Progenitor cell of endocrine pancreas (in vitro differentiated cells): ENCODE results near the gene MYBPC1. TPM values are rescaled to one million over a fixed set of nuclear protein-coding genes. Genes with fewer than 3 reads are reported as not detected.
"Not testable (repeated sequence)": the region's sequence is repeated elsewhere in the genome, so short reads cannot be mapped to it uniquely, and the experiment has no call there.

Experiments
- DNase-seq: peaks from one replicate; pipeline ENCODE4 v3.0.0; 2021; ENCODE audit warnings: low spot score; ENCODE audit not compliant: unreplicated experiment
- H3K27ac Mint-ChIP-seq: 2 replicates; pipeline ENCODE4 v1.8.0; 2021; ENCODE audit warnings: mild to moderate bottlenecking, moderate library complexity, mixed read lengths
- H3K27me3 Mint-ChIP-seq: 2 replicates; pipeline ENCODE4 v1.8.0; 2021; ENCODE audit warnings: mixed read lengths
- H3K36me3 Mint-ChIP-seq: 2 replicates; pipeline ENCODE4 v1.8.0; 2022; ENCODE audit warnings: mixed read lengths; ENCODE audit not compliant: insufficient read depth
- H3K4me1 Mint-ChIP-seq: 2 replicates; pipeline ENCODE4 v1.8.0; 2021; ENCODE audit warnings: low read depth, mixed read lengths
- H3K4me3 Mint-ChIP-seq: 2 replicates; pipeline ENCODE4 v1.8.0; 2021; ENCODE audit warnings: low read depth, mild to moderate bottlenecking, moderate library complexity, mixed read lengths
- H3K9me3 Mint-ChIP-seq: 2 replicates; pipeline ENCODE4 v1.8.0; 2021; ENCODE audit warnings: low read depth, mixed read lengths
- long read RNA-seq: library from polyadenylated mRNA; unstranded; transcript quantifications from one replicate; pipeline ENCODE4 v2.0.0, GENCODE V29; 2020
- total RNA-seq: library from RNA; stranded (reverse); gene quantifications from 2 replicates; pipeline ENCODE4 v1.2.1, GENCODE V29; 2021
- TF ChIP-seq, protein P1 (sequence below): fragments of 200-600 bp; sonication (generic); IDR thresholded peaks from one replicate; pipeline ENCODE4 v1.5.0; 2021; ENCODE audit warnings: antibody characterized with exemption, mild to moderate bottlenecking; ENCODE audit not compliant: unreplicated experiment

MYBPC1 gene, protein sequence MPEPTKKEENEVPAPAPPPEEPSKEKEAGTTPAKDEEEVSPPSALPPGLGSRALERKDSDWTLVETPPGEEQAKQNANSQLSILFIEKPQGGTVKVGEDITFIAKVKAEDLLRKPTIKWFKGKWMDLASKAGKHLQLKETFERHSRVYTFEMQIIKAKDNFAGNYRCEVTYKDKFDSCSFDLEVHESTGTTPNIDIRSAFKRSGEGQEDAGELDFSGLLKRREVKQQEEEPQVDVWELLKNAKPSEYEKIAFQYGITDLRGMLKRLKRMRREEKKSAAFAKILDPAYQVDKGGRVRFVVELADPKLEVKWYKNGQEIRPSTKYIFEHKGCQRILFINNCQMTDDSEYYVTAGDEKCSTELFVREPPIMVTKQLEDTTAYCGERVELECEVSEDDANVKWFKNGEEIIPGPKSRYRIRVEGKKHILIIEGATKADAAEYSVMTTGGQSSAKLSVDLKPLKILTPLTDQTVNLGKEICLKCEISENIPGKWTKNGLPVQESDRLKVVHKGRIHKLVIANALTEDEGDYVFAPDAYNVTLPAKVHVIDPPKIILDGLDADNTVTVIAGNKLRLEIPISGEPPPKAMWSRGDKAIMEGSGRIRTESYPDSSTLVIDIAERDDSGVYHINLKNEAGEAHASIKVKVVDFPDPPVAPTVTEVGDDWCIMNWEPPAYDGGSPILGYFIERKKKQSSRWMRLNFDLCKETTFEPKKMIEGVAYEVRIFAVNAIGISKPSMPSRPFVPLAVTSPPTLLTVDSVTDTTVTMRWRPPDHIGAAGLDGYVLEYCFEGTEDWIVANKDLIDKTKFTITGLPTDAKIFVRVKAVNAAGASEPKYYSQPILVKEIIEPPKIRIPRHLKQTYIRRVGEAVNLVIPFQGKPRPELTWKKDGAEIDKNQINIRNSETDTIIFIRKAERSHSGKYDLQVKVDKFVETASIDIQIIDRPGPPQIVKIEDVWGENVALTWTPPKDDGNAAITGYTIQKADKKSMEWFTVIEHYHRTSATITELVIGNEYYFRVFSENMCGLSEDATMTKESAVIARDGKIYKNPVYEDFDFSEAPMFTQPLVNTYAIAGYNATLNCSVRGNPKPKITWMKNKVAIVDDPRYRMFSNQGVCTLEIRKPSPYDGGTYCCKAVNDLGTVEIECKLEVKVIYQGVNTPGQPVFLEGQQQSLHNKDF
- total RNA-seq: 0.16 TPM in 1 of 2 replicates, not detected in the other
- long read RNA-seq: 0 reads

DNA sequence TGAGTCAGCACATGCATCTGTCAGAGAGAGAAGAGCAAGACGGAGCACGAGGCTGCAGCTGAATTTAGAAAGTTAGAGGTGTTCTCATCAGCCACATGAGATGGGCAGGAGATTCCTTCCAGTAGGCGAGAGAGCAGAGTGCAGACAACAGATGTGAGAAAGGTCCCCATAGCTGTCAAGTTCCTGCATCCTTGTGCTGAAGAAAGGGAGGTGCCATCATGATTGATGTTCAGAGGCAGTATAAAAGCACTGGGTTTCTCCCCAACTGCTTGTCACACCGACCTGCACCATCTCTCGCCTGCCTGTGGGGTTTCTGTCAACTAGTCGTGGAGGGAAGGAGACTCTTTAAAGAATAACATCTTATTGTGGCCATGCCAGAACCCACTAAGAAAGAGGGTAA lies at the start of gene MYBPC1:
TSS of gene MYBPC1 (plus strand) at position 272 of the 400 bp plus-strand sequence. CDS start at position 372, 100 bp downstream.
- Mint-ChIP-seq H3K27ac (no peak within 1 kb of the TSS), H3K4me3 (no peak within 1 kb of the TSS), H3K4me1 (peaks cover 15% of the 10 kb centered on the region), H3K36me3 (no peaks in the 10 kb centered on the region), H3K27me3 (no peaks in the 10 kb centered on the region), H3K9me3 (no peaks in the 10 kb centered on the region)
- no peak for DNase-seq
- TF ChIP-seq, protein P1, sequence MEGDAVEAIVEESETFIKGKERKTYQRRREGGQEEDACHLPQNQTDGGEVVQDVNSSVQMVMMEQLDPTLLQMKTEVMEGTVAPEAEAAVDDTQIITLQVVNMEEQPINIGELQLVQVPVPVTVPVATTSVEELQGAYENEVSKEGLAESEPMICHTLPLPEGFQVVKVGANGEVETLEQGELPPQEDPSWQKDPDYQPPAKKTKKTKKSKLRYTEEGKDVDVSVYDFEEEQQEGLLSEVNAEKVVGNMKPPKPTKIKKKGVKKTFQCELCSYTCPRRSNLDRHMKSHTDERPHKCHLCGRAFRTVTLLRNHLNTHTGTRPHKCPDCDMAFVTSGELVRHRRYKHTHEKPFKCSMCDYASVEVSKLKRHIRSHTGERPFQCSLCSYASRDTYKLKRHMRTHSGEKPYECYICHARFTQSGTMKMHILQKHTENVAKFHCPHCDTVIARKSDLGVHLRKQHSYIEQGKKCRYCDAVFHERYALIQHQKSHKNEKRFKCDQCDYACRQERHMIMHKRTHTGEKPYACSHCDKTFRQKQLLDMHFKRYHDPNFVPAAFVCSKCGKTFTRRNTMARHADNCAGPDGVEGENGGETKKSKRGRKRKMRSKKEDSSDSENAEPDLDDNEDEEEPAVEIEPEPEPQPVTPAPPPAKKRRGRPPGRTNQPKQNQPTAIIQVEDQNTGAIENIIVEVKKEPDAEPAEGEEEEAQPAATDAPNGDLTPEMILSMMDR: no peak

DNA sequence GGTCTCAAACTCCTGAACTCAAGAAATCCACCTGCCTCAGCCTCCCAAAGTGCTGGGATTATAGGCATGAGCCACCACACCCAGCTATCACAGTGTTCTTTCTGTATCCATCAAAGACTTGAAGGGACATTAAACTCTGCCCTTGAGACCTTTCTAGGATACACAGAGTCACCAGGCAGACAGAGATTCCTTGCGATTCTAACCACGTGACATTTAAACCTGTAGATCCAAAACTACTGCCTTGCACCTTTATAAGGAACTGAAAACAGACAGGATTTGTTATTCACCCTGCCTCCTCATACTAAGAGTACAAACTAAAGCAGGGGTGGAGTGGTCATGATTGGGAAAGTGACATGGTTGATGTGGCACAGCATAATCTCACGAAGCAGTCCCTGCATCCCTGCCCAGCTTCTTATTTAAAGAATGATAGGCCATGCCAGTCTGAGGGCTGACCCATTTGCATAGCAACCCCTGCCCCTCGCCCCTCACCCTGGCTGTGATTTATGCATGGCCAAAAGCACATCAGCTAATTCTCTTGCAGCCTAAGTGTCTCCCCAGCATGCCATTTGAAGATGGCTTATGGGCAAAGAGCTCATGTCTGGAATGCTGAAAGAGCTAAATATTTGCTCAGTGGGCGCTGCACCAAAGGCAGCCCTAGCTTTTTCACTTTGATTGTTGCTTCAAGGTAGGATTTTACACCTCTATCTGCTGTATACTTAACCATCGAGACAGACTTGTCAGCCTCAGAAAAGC lies 43.2 kb upstream of the MYBPC1 start:
- no peak overlapping the region for H3K27ac Mint-ChIP-seq
- peaks cover 5% of the 10 kb centered on the region for H3K9me3 Mint-ChIP-seq
- TF ChIP-seq, protein P1: no peak
- no peak for DNase-seq
- no peaks in the 10 kb centered on the region for H3K36me3 Mint-ChIP-seq
- H3K27me3 Mint-ChIP-seq: no peaks in the 10 kb centered on the region
- H3K4me1 Mint-ChIP-seq: peaks cover 5% of the 10 kb centered on the region
- H3K4me3 Mint-ChIP-seq: no peak overlapping the region

DNA sequence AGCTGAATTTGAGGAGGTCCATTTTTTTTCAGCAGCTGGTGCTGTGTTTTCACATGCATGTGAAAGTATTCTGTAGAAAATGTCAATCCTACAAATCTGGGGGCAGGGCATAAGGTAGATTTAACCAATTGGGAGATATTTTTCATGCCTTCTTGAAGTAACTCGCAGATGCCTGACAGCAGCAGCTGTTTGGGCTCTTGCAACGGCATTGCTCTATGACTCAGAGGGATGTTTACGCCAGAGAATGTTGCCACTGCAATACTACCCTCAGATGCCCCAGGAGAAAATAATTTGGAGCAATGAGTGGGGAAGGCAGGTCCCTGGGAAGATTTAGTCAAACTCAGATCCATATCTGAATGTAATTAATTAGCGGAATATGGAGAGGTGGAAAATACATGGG lies 42.5 kb upstream of the MYBPC1 start:
- Mint-ChIP-seq H3K27ac (no peak overlapping the region), H3K27me3 (no peaks in the 10 kb centered on the region), H3K36me3 (no peaks in the 10 kb centered on the region), H3K4me1 (peaks cover 5% of the 10 kb centered on the region), H3K9me3 (peaks cover 5% of the 10 kb centered on the region), H3K4me3 (no peak overlapping the region)
- no peak for DNase-seq
- TF ChIP-seq, protein P1: no peak

DNA sequence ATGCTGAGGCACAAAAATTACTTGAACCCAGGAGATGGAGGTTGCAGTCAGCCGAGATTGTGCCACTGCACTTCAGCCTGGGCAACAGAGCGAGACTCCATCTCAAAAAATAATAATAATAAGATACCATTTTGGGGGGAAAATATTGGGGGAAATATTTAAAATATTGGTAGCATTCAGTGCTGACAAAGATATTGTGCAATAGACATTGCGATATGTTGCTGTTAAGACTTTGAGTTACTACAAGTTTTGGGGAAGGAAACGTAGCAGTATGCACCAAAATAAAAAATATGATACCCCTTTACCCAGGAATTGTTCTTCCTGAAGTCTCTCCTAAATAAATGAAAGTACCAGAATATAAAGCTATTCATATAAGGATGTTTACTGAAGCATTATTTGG lies 37.7 kb upstream of the MYBPC1 start:
- peaks cover 1% of the 10 kb centered on the region for H3K4me1 Mint-ChIP-seq
- no peak for DNase-seq
- no peak overlapping the region for H3K27ac Mint-ChIP-seq
- no peaks in the 10 kb centered on the region for H3K27me3 Mint-ChIP-seq
- peaks cover 3% of the 10 kb centered on the region for H3K9me3 Mint-ChIP-seq
- H3K4me3 Mint-ChIP-seq: no peak overlapping the region
- TF ChIP-seq, protein P1: no peak
- H3K36me3 Mint-ChIP-seq: no peaks in the 10 kb centered on the region

DNA sequence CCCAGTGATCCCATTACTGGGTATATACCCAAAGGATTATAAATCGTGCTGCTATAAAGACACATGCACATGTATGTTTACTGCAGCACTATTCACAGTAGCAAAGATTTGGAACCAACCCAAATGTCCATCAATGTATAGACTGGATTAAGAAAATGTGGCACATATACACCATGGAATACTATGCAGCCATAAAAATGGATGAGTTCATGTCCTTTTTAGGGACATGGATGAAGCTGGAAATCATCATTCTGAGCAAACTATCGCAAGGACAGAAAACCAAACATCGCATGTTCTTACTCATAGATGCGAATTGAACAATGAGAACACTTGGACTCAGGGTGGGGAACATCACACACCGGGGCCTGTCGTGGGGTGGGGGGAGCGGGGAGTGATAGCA lies 36.0 kb upstream of the MYBPC1 start:
- H3K4me1 Mint-ChIP-seq, DNase-seq, H3K27me3 Mint-ChIP-seq: not testable (repeated sequence)

More for the DNA sequence above, 36.0 kb upstream of the MYBPC1 start:
- not testable (repeated sequence) for H3K9me3 Mint-ChIP-seq, H3K36me3 Mint-ChIP-seq, H3K27ac Mint-ChIP-seq, H3K4me3 Mint-ChIP-seq
